SK-N-SH (cell line): Measurements from ENCODE around the gene APRT. TPM values are rescaled to one million over a fixed set of nuclear protein-coding genes. Genes with fewer than 3 reads are reported as not detected.

ENCODE experiments used
- CTCF ChIA-PET: fragments of 300-600, 350-600 bp; formaldehyde crosslinking; extraction: SDS; loops from one replicate; lab custom pipeline; 2021; lab: Yijun Ruan, JAX
- POLR2A ChIA-PET: fragments of 350-600 bp; sonication (Branson Sonifier 250); formaldehyde crosslinking; extraction: SDS; loops from one replicate; lab custom pipeline; 2020; ENCODE audit warnings: antibody characterized with exemption, inconsistent platforms; lab: Yijun Ruan, JAX
- DNase-seq: peaks from one replicate; pipeline ENCODE4 v3.0.0; 2012
- H2AFZ ChIP-seq: fragments of 200-600 bp; sonication (generic); 2 replicates; pipeline ENCODE4 v1.8.1; 2016; ENCODE audit warnings: antibody characterized with exemption, mild to moderate bottlenecking, low read depth
- H3F3A ChIP-seq: fragments of 200-600 bp; sonication (generic); replicated peaks from 2 replicates; pipeline ENCODE3; 2016; ENCODE audit warnings: antibody characterized with exemption, mild to moderate bottlenecking; ENCODE audit not compliant: insufficient read depth
- H3K27ac ChIP-seq, 2 experiments: fragments of 200-500 bp in 1 of 2; fragments of 200-600 bp in 1 of 2; sonication (Bioruptor generic) in 1 of 2; sonication (generic), shearing (Covaris generic) in 1 of 2; 2 replicates each; pipeline versions ENCODE4 v1.5.1 to v1.6.1; 2014 to 2016; ENCODE audit warnings: low read depth in 2 of 2, inconsistent platforms in 1 of 2, low read length in 1 of 2, mild to moderate bottlenecking in 1 of 2, mixed read lengths in 1 of 2
- H3K27me3 ChIP-seq: fragments of 200-600 bp; sonication (generic), shearing (Covaris generic); 2 replicates; pipeline ENCODE4 v1.6.1; 2016; ENCODE audit warnings: mixed run types; ENCODE audit not compliant: insufficient read depth
- H3K36me3 ChIP-seq, 2 experiments: fragments of 200-500 bp in 1 of 2; fragments of 200-600 bp in 1 of 2; sonication (Bioruptor generic) in 1 of 2; sonication (generic) in 1 of 2; replicated peaks in 1 of 2; 2 replicates each; pipeline versions ENCODE3 to v1.5.1; 2014 to 2016; ENCODE audit warnings: low read length in 1 of 2, mild to moderate bottlenecking in 1 of 2; ENCODE audit not compliant: insufficient read depth in 2 of 2, control insufficient read depth in 1 of 2
- H3K4me1 ChIP-seq, 2 experiments: fragments of 200-500 bp in 1 of 2; fragments of 200-600 bp in 1 of 2; sonication (Bioruptor generic) in 1 of 2; sonication (generic), shearing (Covaris generic) in 1 of 2; 2 replicates each; pipeline versions ENCODE4 v1.5.1 to v1.6.1; 2014 to 2016; ENCODE audit warnings: low read depth in 1 of 2, low read length in 1 of 2, mixed run types in 1 of 2; ENCODE audit not compliant: insufficient read depth in 2 of 2, control insufficient read depth in 1 of 2
- H3K4me2 ChIP-seq: fragments of 200-600 bp; sonication (generic), shearing (Covaris generic); 2 replicates; pipeline ENCODE4 v1.6.1; 2017; ENCODE audit warnings: mixed run types
- H3K4me3 ChIP-seq, 2 experiments: fragments of 200-500 bp in 1 of 2; fragments of 200-600 bp in 1 of 2; sonication (Bioruptor generic) in 1 of 2; sonication (generic), shearing (Covaris generic) in 1 of 2; 2 replicates each; pipeline versions ENCODE4 v1.5.1 to v1.8.1; 2014 to 2016; ENCODE audit warnings: low read depth in 2 of 2, inconsistent platforms in 1 of 2, low read length in 1 of 2, mild to moderate bottlenecking in 1 of 2, mixed read lengths in 1 of 2, moderate library complexity in 1 of 2
- H3K79me2 ChIP-seq: fragments of 200-600 bp; sonication (generic); 2 replicates; pipeline ENCODE4 v1.8.1; 2017; ENCODE audit warnings: mild to moderate bottlenecking; ENCODE audit not compliant: insufficient read depth
- H3K9ac ChIP-seq: fragments of 200-600 bp; sonication (generic); 2 replicates; pipeline ENCODE4 v1.6.1; 2017; ENCODE audit warnings: mixed run types
- H3K9me2 ChIP-seq: fragments of 200-600 bp; sonication (generic); 2 replicates; pipeline ENCODE4 v1.6.1; 2017; ENCODE audit warnings: mixed run types
- H3K9me3 ChIP-seq: fragments of 200-600 bp; sonication (generic); 2 replicates; pipeline ENCODE4 v1.6.1; 2017; ENCODE audit warnings: mixed run types, mild to moderate bottlenecking, moderate library complexity
- H4K20me1 ChIP-seq: fragments of 200-600 bp; sonication (generic); 2 replicates; pipeline ENCODE4 v1.6.1; 2017; ENCODE audit warnings: mild to moderate bottlenecking, mixed run types; ENCODE audit not compliant: insufficient read depth
- GATA2 ChIP-seq: sonication (generic); formaldehyde crosslinking; IDR thresholded peaks from 2 replicates; pipeline ENCODE4 v1.5.0; 2020; ENCODE audit warnings: mild to moderate bottlenecking, missing genetic modification reagents
- POLR2AphosphoS5 ChIP-seq: IDR thresholded peaks from 2 replicates; pipeline ENCODE4 v1.6.1; 2012; ENCODE audit warnings: low read depth, low read length
- SIN3A ChIP-seq: IDR thresholded peaks from 2 replicates; pipeline ENCODE4 v1.6.1; 2012; ENCODE audit warnings: low read depth, mild to moderate bottlenecking, low read length, moderate library complexity, borderline replicate concordance
- WGBS: methylation state at CpG from one replicate; pipeline ENCODE4 v1.1.6; 2017; ENCODE audit warnings: low lambda C conversion rate; 5-methylcytosine and 5-hydroxymethylcytosine counted together
- polyA plus RNA-seq, 3 experiments: library from polyadenylated mRNA; depleted of rRNA; stranded (reverse); fragments of >200 nt; gene quantifications; 2 replicates each; pipeline ENCODE4 v1.2.3, GENCODE V29; 2012
- TF ChIP-seq, protein P1 (sequence below): fragments of 200-600 bp; sonication (generic); IDR thresholded peaks from 2 replicates; pipeline ENCODE4 v1.6.1; 2017; ENCODE audit warnings: antibody characterized with exemption, mild to moderate bottlenecking, moderate library complexity

Gene APRT
- polyA plus RNA-seq, 1 of the 3 experiments (the other 2 are of a cell fraction), result 192 TPM

DNA sequence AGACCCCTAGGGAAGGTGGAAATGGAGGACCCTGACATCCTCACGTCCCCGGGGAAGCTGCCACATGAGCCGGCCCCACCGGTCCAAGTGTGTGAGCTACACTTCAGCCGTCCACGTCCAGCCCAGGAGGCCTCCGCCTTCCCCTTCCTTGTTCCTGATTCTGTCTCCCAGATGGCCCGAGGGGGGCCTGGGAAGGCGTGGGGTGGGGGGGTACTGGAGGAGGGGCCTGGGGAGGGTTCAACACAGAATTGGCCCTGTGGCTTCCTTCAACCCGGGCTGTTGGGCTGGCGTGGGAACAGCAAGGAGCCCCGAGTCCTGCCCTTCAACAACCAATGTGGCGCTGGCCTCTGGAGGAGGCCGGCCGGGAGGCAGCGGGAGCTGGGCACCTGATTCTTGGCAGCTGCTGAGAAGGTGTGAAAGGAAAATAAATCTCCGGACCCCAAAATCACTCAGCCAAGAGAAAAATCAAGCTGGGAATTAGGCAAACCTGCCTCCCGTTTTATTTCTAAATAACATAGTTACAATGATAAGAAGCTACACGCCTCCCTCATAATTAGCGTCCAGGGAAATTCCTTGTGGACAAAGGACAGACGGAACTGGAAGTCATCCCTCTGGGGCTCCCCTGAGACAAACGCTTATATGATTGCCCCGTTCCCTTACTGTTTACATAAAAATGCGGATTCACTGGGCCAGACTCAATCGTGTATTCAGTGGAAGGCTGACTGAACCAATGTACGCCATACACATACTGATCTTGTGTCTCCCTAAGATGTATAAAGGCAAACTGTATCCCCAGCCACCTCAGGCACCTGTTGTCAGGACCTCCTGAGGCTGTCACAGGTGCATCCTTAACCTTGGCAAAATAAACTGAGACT, 1.8 kb upstream of the APRT start:
- peaks cover 21% of the 10 kb centered on the region for H4K20me1 ChIP-seq
- H3K27ac ChIP-seq, result no peak overlapping the region
- peak overlapping the region; percentile 98; the same call in 1 of the 2 replicates for H3K4me2 ChIP-seq
- H2AFZ ChIP-seq, result no peak overlapping the region
- peaks cover 0 to 10% of the 10 kb centered on the region in 2 experiments for H3K36me3 ChIP-seq
- TF ChIP-seq SIN3A (no peak), POLR2AphosphoS5 (0 out of 2 replicates have a peak, but pooled peaks have one; percentile 30)
- H3K27me3 ChIP-seq, result no peaks in the 10 kb centered on the region
- peaks cover 10 to 29% of the 10 kb centered on the region in 2 experiments; a peak in 2 of 4 replicates for H3K4me1 ChIP-seq
- H3K79me2 ChIP-seq, result peaks cover 14% of the 10 kb centered on the region
- WGBS, result 77% methylated on average over 19 of the region's 26 CpGs
- H3K4me3 ChIP-seq, result no peak overlapping the region
- no peak for DNase-seq
- no peaks in the 10 kb centered on the region for H3K9me2 ChIP-seq
- POLR2A ChIA-PET, result no interaction called here
- H3K9ac ChIP-seq, result no peak overlapping the region
- peaks cover 25% of the 10 kb centered on the region for H3F3A ChIP-seq
- H3K9me3 ChIP-seq, result no peaks in the 10 kb centered on the region
- CTCF ChIA-PET, result interaction anchor here (0.6 to 9.1 kb wide), 12 partner anchors 8 to 403 kb away, joined by 3 to 82 read pairs (median 5); partner anchors contain the start of genes CDH15, GALNS and TRAPPC2L

DNA sequence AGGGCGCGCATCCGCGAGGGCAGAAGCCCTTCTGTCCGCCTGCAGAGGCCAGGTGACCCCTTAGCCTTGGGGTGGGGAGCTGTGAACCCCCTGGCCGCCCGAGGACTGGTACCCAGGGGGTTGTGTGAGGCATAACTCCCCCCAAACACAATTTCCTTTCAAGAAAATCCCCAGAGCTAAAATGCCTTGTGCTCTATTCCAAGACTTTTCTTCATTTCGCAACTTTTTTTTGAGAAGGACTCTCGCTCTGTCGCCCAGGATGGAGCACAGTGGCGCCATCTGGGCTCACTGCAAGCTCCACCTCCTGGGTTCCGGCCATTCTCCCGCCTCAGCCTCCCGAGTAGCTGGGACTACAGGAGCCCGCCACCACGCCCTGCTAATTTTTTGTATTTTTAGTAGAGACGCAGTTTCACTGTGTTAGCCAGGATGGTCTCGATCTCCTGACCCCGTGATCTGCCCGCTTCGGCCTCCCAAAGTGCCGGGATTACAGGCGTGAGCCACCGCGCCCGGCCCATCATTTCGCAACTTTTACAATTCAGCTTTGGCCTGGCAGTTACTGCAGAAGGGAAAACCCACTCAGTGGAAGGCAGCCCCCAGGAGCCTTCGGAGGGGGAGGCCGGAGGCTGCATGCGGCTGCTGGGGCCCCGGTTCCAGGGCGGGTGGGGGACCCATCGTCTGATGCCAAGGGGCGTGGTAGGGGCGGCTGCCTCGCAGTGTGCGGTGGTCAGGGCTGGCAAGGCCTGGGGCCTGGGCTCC, 963 bp upstream of the APRT start:
- H3F3A ChIP-seq, result peaks cover 25% of the 10 kb centered on the region
- CTCF ChIA-PET, result interaction anchor here (0.6 to 9.1 kb wide), 16 partner anchors 9 to 404 kb away, joined by 3 to 82 read pairs (median 4); partner anchors contain the start of genes CDH15, GALNS and TRAPPC2L
- H2AFZ ChIP-seq, result peak overlapping the region; percentile 89; the same call in 1 of the 2 replicates
- H3K79me2 ChIP-seq, result peaks cover 14% of the 10 kb centered on the region
- DNase-seq, result no peak
- H3K4me2 ChIP-seq, result peak overlapping the region; percentile 98
- H3K27ac ChIP-seq, result peak overlapping the region; percentile 79 to 91
- peak overlapping the region; percentile 78; the same call in 1 of the 2 replicates for H3K9ac ChIP-seq
- no peaks in the 10 kb centered on the region for H3K9me2 ChIP-seq
- H3K4me1 ChIP-seq, result peaks cover 10 to 29% of the 10 kb centered on the region in 2 experiments; a peak in 2 of 4 replicates
- TF ChIP-seq, protein P1, sequence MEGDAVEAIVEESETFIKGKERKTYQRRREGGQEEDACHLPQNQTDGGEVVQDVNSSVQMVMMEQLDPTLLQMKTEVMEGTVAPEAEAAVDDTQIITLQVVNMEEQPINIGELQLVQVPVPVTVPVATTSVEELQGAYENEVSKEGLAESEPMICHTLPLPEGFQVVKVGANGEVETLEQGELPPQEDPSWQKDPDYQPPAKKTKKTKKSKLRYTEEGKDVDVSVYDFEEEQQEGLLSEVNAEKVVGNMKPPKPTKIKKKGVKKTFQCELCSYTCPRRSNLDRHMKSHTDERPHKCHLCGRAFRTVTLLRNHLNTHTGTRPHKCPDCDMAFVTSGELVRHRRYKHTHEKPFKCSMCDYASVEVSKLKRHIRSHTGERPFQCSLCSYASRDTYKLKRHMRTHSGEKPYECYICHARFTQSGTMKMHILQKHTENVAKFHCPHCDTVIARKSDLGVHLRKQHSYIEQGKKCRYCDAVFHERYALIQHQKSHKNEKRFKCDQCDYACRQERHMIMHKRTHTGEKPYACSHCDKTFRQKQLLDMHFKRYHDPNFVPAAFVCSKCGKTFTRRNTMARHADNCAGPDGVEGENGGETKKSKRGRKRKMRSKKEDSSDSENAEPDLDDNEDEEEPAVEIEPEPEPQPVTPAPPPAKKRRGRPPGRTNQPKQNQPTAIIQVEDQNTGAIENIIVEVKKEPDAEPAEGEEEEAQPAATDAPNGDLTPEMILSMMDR, result peak; percentile 16; the same call in 1 of the 2 replicates
- TF ChIP-seq GATA2 (CRISPR knock-in tag), result no peak
- 51% methylated on average over 21 of the region's 37 CpGs for WGBS
- peaks cover 21% of the 10 kb centered on the region for H4K20me1 ChIP-seq
- POLR2A ChIA-PET, result interaction anchor here (0.9 to 1.4 kb wide), 2 partner anchors 45 to 358 kb away, joined by 3 to 7 read pairs; partner anchors contain the start of gene TRAPPC2L
- no peaks in the 10 kb centered on the region for H3K27me3 ChIP-seq
- H3K4me3 ChIP-seq, result peak overlapping the region; percentile 73 to 74
- H3K9me3 ChIP-seq, result no peaks in the 10 kb centered on the region
- H3K36me3 ChIP-seq, result peaks cover 0 to 17% of the 10 kb centered on the region in 2 experiments
